Measurements from ENCODE around the gene RYK. TPM values are rescaled to one million over a fixed set of nuclear protein-coding genes. Genes with fewer than 3 reads are reported as not detected.

RYK gene
- total RNA-seq, 1 experiment from 2014 or later, result 55.2 TPM

DNA sequence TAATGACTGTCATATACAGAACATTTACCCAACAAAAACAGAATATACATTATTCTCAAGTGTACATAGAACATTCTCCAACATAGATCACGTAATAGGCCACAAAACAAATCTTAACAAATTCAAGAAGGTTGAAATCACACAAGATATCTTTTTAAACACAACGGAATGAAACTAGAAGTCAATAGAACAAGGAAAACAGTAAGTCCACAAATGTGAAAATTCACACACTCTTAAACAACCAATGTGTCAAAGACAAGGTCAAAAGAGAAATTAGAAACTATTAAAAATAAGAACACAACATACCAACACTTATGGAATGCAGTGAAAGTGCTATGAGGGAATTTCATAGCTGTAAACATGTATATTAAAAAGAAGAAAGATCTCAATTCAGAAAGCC is 139.7 kb downstream of the RYK start:
- ChIA-PET RAD21 (ENCODE audit: low non-redundant PET in 1 of 2, low total read pairs in 2 of 2, uncharacterized antibody in 2 of 2, unreplicated experiment in 2 of 2) (no interaction called here), CTCF (no interaction called here), POLR2A (no interaction called here)
- no peak for DNase-seq (ENCODE audit: low read depth, low spot score)
- Histone ChIP-seq H3K4me1 (ENCODE audit: control insufficient read depth in 1 of 2, insufficient read depth in 2 of 2, low read length in 2 of 2) (no peaks in the 10 kb centered on the region), H3K4me3 (replicated peaks in 1 of 2; ENCODE audit: low read depth in 1 of 2, low read length in 2 of 2) (no peak overlapping the region), H2AFZ (ENCODE audit: low read depth, low read length, poor library complexity, severe bottlenecking) (no peak overlapping the region), H4K20me1 (ENCODE audit: insufficient read depth) (no peaks in the 10 kb centered on the region), H3K79me2 (ENCODE audit: insufficient read depth, low read length) (no peaks in the 10 kb centered on the region), H3K36me3 (ENCODE audit: control insufficient read depth in 1 of 2, insufficient read depth in 2 of 2, low read length in 2 of 2) (no peaks in the 10 kb centered on the region), H3K4me2 (ENCODE audit: low read length) (no peak overlapping the region), H3K9ac (ENCODE audit: low read length) (no peak overlapping the region), H3K9me3 (ENCODE audit: control insufficient read depth in 1 of 2, insufficient read depth in 1 of 2, low read depth in 1 of 2, low read length in 2 of 2) (no peaks in the 10 kb centered on the region), H3K27me3 (ENCODE audit: insufficient read depth, low read length) (no peaks in the 10 kb centered on the region), H3K9me2 (ENCODE audit: insufficient read depth) (no peaks in the 10 kb centered on the region), H3K27ac (ENCODE audit: low read depth, low read length) (no peak overlapping the region)
- no peak for TF ChIP-seq POLR2A (IDR thresholded peaks at IDR 0.05; ENCODE audit: borderline replicate concordance, extremely low read depth, insufficient read depth, insufficient read length)
- TF ChIP-seq, protein P1, sequence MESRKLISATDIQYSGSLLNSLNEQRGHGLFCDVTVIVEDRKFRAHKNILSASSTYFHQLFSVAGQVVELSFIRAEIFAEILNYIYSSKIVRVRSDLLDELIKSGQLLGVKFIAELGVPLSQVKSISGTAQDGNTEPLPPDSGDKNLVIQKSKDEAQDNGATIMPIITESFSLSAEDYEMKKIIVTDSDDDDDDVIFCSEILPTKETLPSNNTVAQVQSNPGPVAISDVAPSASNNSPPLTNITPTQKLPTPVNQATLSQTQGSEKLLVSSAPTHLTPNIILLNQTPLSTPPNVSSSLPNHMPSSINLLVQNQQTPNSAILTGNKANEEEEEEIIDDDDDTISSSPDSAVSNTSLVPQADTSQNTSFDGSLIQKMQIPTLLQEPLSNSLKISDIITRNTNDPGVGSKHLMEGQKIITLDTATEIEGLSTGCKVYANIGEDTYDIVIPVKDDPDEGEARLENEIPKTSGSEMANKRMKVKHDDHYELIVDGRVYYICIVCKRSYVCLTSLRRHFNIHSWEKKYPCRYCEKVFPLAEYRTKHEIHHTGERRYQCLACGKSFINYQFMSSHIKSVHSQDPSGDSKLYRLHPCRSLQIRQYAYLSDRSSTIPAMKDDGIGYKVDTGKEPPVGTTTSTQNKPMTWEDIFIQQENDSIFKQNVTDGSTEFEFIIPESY (IDR thresholded peaks at IDR 0.05; ENCODE audit: extremely low read depth, insufficient replicate concordance, low read length), result no peak
- TF ChIP-seq, protein P2, sequence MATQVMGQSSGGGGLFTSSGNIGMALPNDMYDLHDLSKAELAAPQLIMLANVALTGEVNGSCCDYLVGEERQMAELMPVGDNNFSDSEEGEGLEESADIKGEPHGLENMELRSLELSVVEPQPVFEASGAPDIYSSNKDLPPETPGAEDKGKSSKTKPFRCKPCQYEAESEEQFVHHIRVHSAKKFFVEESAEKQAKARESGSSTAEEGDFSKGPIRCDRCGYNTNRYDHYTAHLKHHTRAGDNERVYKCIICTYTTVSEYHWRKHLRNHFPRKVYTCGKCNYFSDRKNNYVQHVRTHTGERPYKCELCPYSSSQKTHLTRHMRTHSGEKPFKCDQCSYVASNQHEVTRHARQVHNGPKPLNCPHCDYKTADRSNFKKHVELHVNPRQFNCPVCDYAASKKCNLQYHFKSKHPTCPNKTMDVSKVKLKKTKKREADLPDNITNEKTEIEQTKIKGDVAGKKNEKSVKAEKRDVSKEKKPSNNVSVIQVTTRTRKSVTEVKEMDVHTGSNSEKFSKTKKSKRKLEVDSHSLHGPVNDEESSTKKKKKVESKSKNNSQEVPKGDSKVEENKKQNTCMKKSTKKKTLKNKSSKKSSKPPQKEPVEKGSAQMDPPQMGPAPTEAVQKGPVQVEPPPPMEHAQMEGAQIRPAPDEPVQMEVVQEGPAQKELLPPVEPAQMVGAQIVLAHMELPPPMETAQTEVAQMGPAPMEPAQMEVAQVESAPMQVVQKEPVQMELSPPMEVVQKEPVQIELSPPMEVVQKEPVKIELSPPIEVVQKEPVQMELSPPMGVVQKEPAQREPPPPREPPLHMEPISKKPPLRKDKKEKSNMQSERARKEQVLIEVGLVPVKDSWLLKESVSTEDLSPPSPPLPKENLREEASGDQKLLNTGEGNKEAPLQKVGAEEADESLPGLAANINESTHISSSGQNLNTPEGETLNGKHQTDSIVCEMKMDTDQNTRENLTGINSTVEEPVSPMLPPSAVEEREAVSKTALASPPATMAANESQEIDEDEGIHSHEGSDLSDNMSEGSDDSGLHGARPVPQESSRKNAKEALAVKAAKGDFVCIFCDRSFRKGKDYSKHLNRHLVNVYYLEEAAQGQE (IDR thresholded peaks at IDR 0.05; ENCODE audit: low read depth), result no peak
- TF ChIP-seq ELF1 (IDR thresholded peaks at IDR 0.05; ENCODE audit: borderline replicate concordance, low read depth), result no peak
- TF ChIP-seq FOSL1 (IDR thresholded peaks at IDR 0.05; ENCODE audit: low read depth), result no peak
- no peak for TF ChIP-seq CEBPB (IDR thresholded peaks at IDR 0.05; ENCODE audit: low read depth)
- TF ChIP-seq, protein P3, sequence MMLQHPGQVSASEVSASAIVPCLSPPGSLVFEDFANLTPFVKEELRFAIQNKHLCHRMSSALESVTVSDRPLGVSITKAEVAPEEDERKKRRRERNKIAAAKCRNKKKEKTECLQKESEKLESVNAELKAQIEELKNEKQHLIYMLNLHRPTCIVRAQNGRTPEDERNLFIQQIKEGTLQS (IDR thresholded peaks at IDR 0.05), result no peak
- TF ChIP-seq EZH2 (IDR thresholded peaks at IDR 0.05), result no peak
- no peak for TF ChIP-seq ZNF274 (IDR thresholded peaks at IDR 0.05; ENCODE audit: low read depth, low read length)
- TF ChIP-seq SIN3A (IDR thresholded peaks at IDR 0.05; ENCODE audit: low read depth), result no peak
- TF ChIP-seq JUND (IDR thresholded peaks at IDR 0.05), result no peak
- TF ChIP-seq POLR2AphosphoS5 (IDR thresholded peaks at IDR 0.05; ENCODE audit: low read depth, low read length), result no peak
- TF ChIP-seq, protein P4, sequence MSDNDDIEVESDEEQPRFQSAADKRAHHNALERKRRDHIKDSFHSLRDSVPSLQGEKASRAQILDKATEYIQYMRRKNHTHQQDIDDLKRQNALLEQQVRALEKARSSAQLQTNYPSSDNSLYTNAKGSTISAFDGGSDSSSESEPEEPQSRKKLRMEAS (IDR thresholded peaks at IDR 0.05), result no peak
- TF ChIP-seq EZH2phosphoT487 (IDR thresholded peaks at IDR 0.05; ENCODE audit: borderline replicate concordance), result no peak
- no peak for TF ChIP-seq EGR1 (IDR thresholded peaks at IDR 0.05; ENCODE audit: low read depth)
- no peak for TF ChIP-seq TCF7L2 (IDR thresholded peaks at IDR 0.05; ENCODE audit: borderline replicate concordance, extremely low read depth, insufficient read depth, insufficient read length)
- TF ChIP-seq SRF (IDR thresholded peaks at IDR 0.05; ENCODE audit: low read depth), result no peak
- no peak for TF ChIP-seq RAD21 (IDR thresholded peaks at IDR 0.05; ENCODE audit: low read depth)
- intact Hi-C loops (cut with micrococcal nuclease), result no loop called here
- no peak for ATAC-seq
- BruUV-seq (replicated peaks), result no TSS peak

All from HCT116 (cell line).